ENCODE measurements around the gene DAG1.

The DAG1 gene

DNA sequence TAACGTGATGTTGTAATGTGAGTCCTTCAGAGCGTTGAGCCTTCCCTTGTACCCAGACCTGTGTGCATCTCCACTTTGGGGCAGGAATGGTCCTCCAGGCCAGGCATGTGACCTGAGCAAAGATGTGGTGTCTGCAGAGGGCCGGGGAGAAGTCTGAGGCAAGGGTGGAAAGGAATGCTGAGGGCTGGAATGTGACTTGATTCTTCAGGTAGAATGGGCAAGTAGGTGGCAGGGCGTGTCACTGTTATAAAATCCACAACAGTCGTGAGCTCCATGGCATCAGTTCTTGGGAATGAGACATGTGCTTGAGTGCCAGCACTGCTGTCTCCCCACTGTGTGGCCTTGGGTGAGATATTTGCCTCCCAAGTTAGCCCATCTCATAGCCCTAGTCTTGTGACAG lies 60.2 kb downstream of the DAG1 start:
- peaks cover 8% of the 10 kb centered on the region for H3K4me1 ChIP-seq (ENCODE audit: control insufficient read depth, insufficient read depth, low read length)
- peaks cover 14% of the 10 kb centered on the region for H3K36me3 ChIP-seq (ENCODE audit: control insufficient read depth, insufficient read depth, low read length)
- H3K9ac ChIP-seq (ENCODE audit: low read length) = no peak overlapping the region
- H3K9me3 ChIP-seq (ENCODE audit: control insufficient read depth, low read length) = no peaks in the 10 kb centered on the region
- H3K4me3 ChIP-seq (ENCODE audit: low read length) = no peak overlapping the region
- no peaks in the 10 kb centered on the region for H3K27me3 ChIP-seq (ENCODE audit: control insufficient read depth, insufficient read depth, low read length)

DNA sequence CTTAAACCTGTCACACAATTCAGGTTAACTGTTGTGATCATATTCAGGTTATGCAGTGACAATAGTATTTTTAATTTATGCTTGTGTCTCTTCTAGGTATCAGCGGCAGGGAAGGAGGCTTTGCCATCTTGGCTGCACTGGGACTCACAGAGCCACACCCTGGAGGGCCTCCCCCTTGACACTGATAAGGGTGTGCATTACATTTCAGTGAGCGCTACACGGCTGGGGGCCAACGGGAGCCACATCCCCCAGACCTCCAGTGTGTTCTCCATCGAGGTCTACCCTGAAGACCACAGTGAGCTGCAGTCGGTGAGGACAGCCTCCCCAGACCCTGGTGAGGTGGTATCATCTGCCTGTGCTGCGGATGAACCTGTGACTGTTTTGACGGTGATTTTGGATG lies 60.6 kb downstream of the DAG1 start:
- H3K27me3 ChIP-seq (ENCODE audit: control insufficient read depth, insufficient read depth, low read length) = no peaks in the 10 kb centered on the region
- peaks cover 11% of the 10 kb centered on the region for H3K4me1 ChIP-seq (ENCODE audit: control insufficient read depth, insufficient read depth, low read length)
- peaks cover 14% of the 10 kb centered on the region for H3K36me3 ChIP-seq (ENCODE audit: control insufficient read depth, insufficient read depth, low read length)
- H3K4me3 ChIP-seq (ENCODE audit: low read length) = no peak overlapping the region
- no peak overlapping the region for H3K9ac ChIP-seq (ENCODE audit: low read length)
- H3K9me3 ChIP-seq (ENCODE audit: control insufficient read depth, low read length) = no peaks in the 10 kb centered on the region

DNA sequence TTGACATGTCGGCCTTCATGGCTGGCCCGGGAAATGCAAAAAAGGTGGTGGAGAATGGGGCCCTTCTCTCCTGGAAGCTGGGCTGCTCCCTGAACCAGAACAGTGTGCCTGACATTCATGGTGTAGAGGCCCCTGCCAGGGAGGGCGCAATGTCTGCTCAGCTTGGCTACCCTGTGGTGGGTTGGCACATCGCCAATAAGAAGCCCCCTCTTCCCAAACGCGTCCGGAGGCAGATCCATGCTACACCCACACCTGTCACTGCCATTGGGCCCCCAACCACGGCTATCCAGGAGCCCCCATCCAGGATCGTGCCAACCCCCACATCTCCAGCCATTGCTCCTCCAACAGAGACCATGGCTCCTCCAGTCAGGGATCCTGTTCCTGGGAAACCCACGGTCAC lies 61.2 kb downstream of the DAG1 start:
- H3K9me3 ChIP-seq (ENCODE audit: control insufficient read depth, low read length) = no peaks in the 10 kb centered on the region
- peaks cover 14% of the 10 kb centered on the region for H3K36me3 ChIP-seq (ENCODE audit: control insufficient read depth, insufficient read depth, low read length)
- H3K27me3 ChIP-seq (ENCODE audit: control insufficient read depth, insufficient read depth, low read length) = no peaks in the 10 kb centered on the region
- no peak overlapping the region for H3K9ac ChIP-seq (ENCODE audit: low read length)
- peaks cover 11% of the 10 kb centered on the region for H3K4me1 ChIP-seq (ENCODE audit: control insufficient read depth, insufficient read depth, low read length)
- no peak overlapping the region for H3K4me3 ChIP-seq (ENCODE audit: low read length)

DNA sequence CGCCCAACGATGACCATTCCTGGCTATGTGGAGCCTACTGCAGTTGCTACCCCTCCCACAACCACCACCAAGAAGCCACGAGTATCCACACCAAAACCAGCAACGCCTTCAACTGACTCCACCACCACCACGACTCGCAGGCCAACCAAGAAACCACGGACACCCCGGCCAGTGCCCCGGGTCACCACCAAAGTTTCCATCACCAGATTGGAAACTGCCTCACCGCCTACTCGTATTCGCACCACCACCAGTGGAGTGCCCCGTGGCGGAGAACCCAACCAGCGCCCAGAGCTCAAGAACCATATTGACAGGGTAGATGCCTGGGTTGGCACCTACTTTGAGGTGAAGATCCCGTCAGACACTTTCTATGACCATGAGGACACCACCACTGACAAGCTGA lies 61.6 kb downstream of the DAG1 start:
- peaks cover 14% of the 10 kb centered on the region for H3K36me3 ChIP-seq (ENCODE audit: control insufficient read depth, insufficient read depth, low read length)
- H3K9me3 ChIP-seq (ENCODE audit: control insufficient read depth, low read length) = no peaks in the 10 kb centered on the region
- H3K27me3 ChIP-seq (ENCODE audit: control insufficient read depth, insufficient read depth, low read length) = no peaks in the 10 kb centered on the region
- H3K4me1 ChIP-seq (ENCODE audit: control insufficient read depth, insufficient read depth, low read length) = peaks cover 11% of the 10 kb centered on the region
- H3K9ac ChIP-seq (ENCODE audit: low read length) = no peak overlapping the region
- no peak overlapping the region for H3K4me3 ChIP-seq (ENCODE audit: low read length)

DNA sequence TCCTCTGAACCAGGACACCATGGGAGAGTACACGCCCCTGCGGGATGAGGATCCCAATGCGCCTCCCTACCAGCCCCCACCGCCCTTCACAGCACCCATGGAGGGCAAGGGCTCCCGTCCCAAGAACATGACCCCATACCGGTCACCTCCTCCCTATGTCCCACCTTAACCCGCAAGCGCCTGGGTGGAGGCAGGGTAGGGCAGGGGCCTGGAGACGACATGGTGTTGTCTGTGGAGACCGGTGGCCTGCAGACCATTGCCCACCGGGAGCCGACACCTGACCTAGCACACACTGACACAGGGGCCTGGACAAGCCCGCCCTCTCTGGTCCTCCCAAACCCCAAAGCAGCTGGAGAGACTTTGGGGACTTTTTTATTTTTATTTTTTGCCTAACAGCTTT lies 63.0 kb downstream of the DAG1 start:
- no peak overlapping the region for H3K4me3 ChIP-seq (ENCODE audit: low read length)
- H3K9ac ChIP-seq (ENCODE audit: low read length) = no peak overlapping the region
- H3K9me3 ChIP-seq (ENCODE audit: control insufficient read depth, low read length) = no peaks in the 10 kb centered on the region
- no peaks in the 10 kb centered on the region for H3K27me3 ChIP-seq (ENCODE audit: control insufficient read depth, insufficient read depth, low read length)
- peaks cover 14% of the 10 kb centered on the region for H3K36me3 ChIP-seq (ENCODE audit: control insufficient read depth, insufficient read depth, low read length)
- peaks cover 11% of the 10 kb centered on the region for H3K4me1 ChIP-seq (ENCODE audit: control insufficient read depth, insufficient read depth, low read length)

DNA sequence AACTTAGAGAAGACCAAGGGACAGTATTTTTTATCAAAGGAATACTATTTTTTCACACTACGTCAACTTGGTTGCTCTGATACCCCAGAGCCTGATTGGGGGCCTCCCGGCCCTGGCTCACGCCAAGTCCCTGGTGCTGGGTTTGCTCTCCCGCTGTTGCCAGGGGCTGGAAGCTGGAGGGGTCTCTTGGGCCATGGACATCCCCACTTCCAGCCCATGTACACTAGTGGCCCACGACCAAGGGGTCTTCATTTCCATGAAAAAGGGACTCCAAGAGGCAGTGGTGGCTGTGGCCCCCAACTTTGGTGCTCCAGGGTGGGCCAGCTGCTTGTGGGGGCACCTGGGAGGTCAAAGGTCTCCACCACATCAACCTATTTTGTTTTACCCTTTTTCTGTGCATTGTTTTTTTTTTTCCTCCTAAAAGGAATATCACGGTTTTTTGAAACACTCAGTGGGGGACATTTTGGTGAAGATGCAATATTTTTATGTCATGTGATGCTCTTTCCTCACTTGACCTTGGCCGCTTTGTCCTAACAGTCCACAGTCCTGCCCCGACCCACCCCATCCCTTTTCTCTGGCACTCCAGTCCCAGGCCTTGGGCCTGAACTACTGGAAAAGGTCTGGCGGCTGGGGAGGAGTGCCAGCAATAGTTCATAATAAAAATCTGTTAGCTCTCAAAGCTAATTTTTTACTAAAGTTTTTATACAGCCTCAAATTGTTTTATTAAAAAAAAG lies 63.9 kb downstream of the DAG1 start:
- H3K9ac ChIP-seq (ENCODE audit: low read length) = no peak overlapping the region
- no peak overlapping the region for H3K4me3 ChIP-seq (ENCODE audit: low read length)
- peaks cover 11% of the 10 kb centered on the region for H3K4me1 ChIP-seq (ENCODE audit: control insufficient read depth, insufficient read depth, low read length)
- H3K9me3 ChIP-seq (ENCODE audit: control insufficient read depth, low read length) = no peaks in the 10 kb centered on the region
- peaks cover 14% of the 10 kb centered on the region for H3K36me3 ChIP-seq (ENCODE audit: control insufficient read depth, insufficient read depth, low read length)
- H3K27me3 ChIP-seq (ENCODE audit: control insufficient read depth, insufficient read depth, low read length) = no peaks in the 10 kb centered on the region

DNA sequence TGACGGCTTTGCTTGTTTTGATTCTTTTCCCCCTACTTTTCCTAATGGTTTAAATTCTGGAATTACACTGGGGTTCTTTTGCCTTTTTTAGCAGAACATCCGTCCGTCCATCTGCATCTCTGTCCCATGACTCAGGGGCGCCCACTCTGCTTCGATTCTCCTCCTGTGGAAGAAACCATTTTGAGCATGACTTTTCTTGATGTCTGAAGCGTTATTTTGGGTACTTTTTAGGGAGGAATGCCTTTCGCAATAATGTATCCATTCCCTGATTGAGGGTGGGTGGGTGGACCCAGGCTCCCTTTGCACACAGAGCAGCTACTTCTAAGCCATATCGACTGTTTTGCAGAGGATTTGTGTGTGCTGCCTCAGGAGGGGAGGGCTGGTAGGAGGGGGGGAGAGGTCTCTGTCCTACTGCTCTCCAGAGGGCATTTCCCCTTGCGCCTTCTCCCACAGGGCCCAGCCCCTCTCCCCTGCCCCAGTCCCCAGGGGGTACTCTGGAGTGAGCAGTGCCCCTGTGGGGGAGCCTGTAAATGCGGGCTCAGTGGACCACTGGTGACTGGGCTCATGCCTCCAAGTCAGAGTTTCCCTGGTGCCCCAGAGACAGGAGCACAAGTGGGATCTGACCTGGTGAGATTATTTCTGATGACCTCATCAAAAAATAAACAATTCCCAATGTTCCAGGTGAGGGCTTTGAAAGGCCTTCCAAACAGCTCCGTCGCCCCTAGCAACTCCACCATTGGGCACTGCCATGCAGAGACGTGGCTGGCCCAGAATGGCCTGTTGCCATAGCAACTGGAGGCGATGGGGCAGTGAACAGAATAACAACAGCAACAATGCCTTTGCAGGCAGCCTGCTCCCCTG lies 64.7 kb downstream of the DAG1 start:
- peak overlapping the region; percentile 8 for H3K9ac ChIP-seq (ENCODE audit: low read length)
- H3K36me3 ChIP-seq (ENCODE audit: control insufficient read depth, insufficient read depth, low read length) = peaks cover 14% of the 10 kb centered on the region
- no peaks in the 10 kb centered on the region for H3K9me3 ChIP-seq (ENCODE audit: control insufficient read depth, low read length)
- H3K4me3 ChIP-seq (ENCODE audit: low read length) = no peak overlapping the region
- H3K27me3 ChIP-seq (ENCODE audit: control insufficient read depth, insufficient read depth, low read length) = no peaks in the 10 kb centered on the region
- peaks cover 11% of the 10 kb centered on the region for H3K4me1 ChIP-seq (ENCODE audit: control insufficient read depth, insufficient read depth, low read length)

DNA sequence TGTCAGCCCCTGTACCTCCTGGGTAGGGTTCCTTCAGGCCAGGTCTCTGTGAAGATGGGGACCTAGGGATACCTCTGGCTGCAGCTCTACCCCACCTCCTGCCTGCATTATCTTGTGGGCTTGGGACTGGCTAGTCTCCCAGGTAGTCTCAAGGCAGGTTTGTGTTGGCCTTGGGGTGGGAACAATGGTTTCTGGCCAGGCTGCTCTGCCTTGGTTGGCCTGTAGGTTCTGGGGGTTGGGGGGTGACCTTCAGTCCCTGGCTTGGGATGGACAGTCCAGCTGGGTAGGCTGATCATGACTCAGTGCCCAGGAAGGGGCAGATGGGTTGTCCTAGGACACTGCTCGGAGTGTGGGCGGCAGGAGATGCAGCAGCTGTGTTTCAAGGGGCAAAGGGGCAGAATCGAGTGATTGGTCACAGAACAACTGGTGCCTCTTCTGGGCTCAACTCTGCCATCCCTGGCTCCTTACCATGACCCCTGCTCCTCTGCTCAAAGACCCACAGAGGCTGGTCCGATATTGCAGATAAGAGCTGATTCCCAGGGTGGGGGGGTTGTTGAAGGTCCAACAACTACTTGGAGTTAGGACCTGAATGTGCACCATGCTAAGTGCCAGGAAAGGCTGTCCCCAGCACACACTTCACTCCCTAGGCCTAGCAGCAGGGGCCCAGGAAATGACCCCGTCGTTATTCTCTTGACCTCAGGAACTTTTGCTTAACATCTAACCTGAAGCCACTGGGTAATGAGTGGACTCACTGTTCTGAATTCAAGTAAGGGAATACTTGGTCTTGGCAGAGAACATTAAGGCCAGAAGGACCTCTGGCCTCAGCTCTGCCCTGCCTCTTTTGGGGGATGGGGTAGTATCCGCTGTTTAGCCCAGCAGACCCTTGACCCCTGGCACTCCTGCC lies 66.2 kb downstream of the DAG1 start:
- Histone ChIP-seq H3K9ac (ENCODE audit: low read length) (peak overlapping the region; percentile 3), H3K36me3 (ENCODE audit: control insufficient read depth, insufficient read depth, low read length) (peaks cover 7% of the 10 kb centered on the region), H3K27me3 (ENCODE audit: control insufficient read depth, insufficient read depth, low read length) (no peaks in the 10 kb centered on the region), H3K4me3 (ENCODE audit: low read length) (no peak overlapping the region), H3K4me1 (ENCODE audit: control insufficient read depth, insufficient read depth, low read length) (peaks cover 18% of the 10 kb centered on the region), H3K9me3 (ENCODE audit: control insufficient read depth, low read length) (no peaks in the 10 kb centered on the region)

DNA sequence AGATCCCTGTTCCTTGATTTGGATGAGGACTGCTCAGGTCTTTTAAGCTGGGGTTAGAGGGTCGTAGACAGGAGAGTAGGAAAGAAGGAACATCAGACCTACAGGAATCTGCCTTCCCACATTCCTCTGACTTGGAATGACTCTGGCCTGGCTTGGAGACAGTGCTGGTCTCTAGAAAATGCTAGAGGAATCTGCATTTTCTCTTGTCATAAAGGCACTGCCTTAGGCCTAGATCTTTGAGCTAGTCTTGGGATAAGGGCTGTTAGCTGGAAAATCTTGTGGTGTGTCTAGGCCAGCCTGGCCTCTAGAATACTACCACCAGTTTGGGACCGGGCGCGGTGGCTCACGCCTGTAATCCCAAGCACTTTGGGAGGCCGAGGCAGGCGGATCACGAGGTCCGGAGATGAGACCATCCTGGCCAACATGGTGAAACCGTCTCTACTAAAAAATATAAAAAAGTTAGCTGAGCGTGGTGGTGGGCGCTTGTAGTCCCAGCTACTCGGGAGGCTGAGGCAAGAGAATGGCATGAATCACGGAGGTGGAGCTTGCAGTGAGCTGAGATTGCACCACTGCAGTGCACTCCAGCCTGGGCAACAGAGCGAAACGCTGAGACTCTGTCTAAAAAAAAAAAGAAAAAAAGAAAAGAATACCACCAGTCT lies 66.9 kb downstream of the DAG1 start:
- H3K36me3 ChIP-seq (ENCODE audit: control insufficient read depth, insufficient read depth, low read length) = no peaks in the 10 kb centered on the region
- peak overlapping the region; percentile 3 for H3K9ac ChIP-seq (ENCODE audit: low read length)
- peaks cover 18% of the 10 kb centered on the region for H3K4me1 ChIP-seq (ENCODE audit: control insufficient read depth, insufficient read depth, low read length)
- no peak overlapping the region for H3K4me3 ChIP-seq (ENCODE audit: low read length)
- no peaks in the 10 kb centered on the region for H3K9me3 ChIP-seq (ENCODE audit: control insufficient read depth, low read length)
- H3K27me3 ChIP-seq (ENCODE audit: control insufficient read depth, insufficient read depth, low read length) = no peaks in the 10 kb centered on the region

DNA sequence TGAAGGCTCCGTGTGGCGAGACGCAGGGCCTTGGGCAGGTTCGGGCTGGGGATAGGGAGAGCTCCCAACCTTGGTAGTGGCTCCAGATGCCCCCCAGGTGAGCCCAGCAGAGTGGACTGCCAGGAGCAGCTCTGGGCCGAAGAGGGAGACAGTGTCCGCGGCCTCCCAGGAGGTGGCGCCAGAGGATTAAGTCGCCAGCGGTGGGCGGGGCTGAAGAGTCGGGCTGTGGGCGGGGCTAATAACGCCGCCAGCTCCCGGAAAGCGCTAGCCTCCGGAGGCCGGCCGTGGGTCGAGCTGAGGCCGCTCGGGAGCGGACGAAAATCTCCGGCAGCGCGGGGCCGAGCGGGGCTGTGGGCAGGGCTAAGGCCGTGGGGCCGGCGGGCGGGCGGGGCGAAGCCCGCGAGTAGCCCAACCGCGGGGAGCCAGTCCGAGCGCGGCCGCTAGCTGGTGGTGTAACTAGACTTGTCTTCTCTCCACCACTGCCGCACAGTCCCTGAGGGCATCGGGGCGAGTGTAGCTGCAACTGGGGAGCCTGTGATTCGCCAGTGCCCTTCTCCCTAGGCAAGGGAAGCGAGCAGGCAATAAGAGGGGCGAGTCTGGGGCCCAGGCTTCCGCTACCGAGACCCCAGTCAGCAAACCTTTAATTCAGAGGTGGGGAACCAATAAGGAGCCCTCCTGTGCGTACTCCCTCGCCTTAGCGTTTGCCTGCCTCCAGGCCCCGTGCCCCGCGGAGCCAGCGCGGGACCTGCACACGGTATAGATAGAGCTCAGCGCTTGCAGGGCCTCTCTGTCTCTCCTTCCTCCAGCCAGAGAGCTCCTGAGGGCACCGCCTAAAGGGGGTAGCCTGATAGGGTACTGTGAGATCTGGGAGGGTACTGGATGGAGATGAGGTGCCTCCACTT lies 69.8 kb downstream of the DAG1 start:
- no peaks in the 10 kb centered on the region for H3K27me3 ChIP-seq (ENCODE audit: control insufficient read depth, insufficient read depth, low read length)
- peak overlapping the region; percentile 67 for H3K9ac ChIP-seq (ENCODE audit: low read length)
- H3K4me1 ChIP-seq (ENCODE audit: control insufficient read depth, insufficient read depth, low read length) = peaks cover 12% of the 10 kb centered on the region

DNA sequence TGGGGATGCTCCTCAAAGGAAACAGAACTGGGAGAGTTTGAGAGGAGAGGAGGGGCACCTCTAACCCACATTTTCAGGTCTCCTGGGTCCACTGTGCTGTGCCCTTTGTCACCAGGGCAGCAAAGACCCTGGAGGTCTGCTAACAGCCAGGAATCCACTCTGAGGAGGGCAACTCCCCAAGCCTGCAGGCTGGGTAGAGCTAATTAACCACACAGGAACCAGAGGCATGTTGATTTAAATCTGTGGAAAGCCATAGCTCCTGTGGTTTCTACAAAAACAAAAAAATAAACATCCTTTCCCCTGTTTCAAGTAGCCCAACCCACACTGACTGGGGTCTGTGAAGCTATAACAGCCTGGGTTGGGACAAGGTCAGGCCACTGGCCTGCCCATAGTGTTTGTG lies 82.0 kb downstream of the DAG1 start:
- H3K9ac ChIP-seq (ENCODE audit: low read length) = no peak overlapping the region
- no peaks in the 10 kb centered on the region for H3K9me3 ChIP-seq (ENCODE audit: control insufficient read depth, low read length)
- H3K4me3 ChIP-seq (ENCODE audit: low read length) = no peak overlapping the region
- peaks cover 13% of the 10 kb centered on the region for H3K4me1 ChIP-seq (ENCODE audit: control insufficient read depth, insufficient read depth, low read length)
- no peaks in the 10 kb centered on the region for H3K36me3 ChIP-seq (ENCODE audit: control insufficient read depth, insufficient read depth, low read length)
- H3K27me3 ChIP-seq (ENCODE audit: control insufficient read depth, insufficient read depth, low read length) = peaks cover 18% of the 10 kb centered on the region

More for the DNA sequence above, 69.8 kb downstream of the DAG1 start:
- Histone ChIP-seq H3K9me3 (ENCODE audit: control insufficient read depth, low read length) (no peaks in the 10 kb centered on the region), H3K36me3 (ENCODE audit: control insufficient read depth, insufficient read depth, low read length) (no peaks in the 10 kb centered on the region), H3K4me3 (ENCODE audit: low read length) (peak overlapping the region; percentile 36)
